ENCODE results near the gene CERS4. TPM values are rescaled to one million over a fixed set of nuclear protein-coding genes. Genes with fewer than 3 reads are reported as not detected.

CERS4 gene
- total and polyA plus RNA-seq, 10 of the 15 experiments (the other 5 are each of a cell fraction or from before 2014, with no cell fraction given) = 0.34 to 62.1 (median 20.7) TPM

GRCh38 chr19:8168537-8168936 lies 40.6 kb upstream of the CERS4 start:
- RAD21 ChIA-PET (ENCODE audit: unreplicated experiment) = no interaction called here
- Histone ChIP-seq H3K36me3 (ENCODE audit: control insufficient read depth in 2 of 2, insufficient read depth in 2 of 2, low read length in 1 of 2) (no peaks in the 10 kb centered on the region), H3K4me2 (ENCODE audit: control insufficient read depth, insufficient read depth) (no peak overlapping the region), H4K20me1 (ENCODE audit: control insufficient read depth, insufficient read depth) (no peaks in the 10 kb centered on the region), H3K27ac (ENCODE audit: control insufficient read depth, insufficient read depth) (no peak overlapping the region), H3K9ac (ENCODE audit: control insufficient read depth, insufficient read depth, low read length) (no peak overlapping the region), H3K4me1 (ENCODE audit: control insufficient read depth, insufficient read depth, low read length) (no peaks in the 10 kb centered on the region), H2AFZ (ENCODE audit: control insufficient read depth, low read depth, low read length) (no peak overlapping the region), H3K79me2 (ENCODE audit: control insufficient read depth, insufficient read depth, low read length) (no peaks in the 10 kb centered on the region), H3K9me3 (replicated peaks; ENCODE audit: control insufficient read depth, insufficient read depth, low read length) (no peaks in the 10 kb centered on the region), H3K4me3 (no peak overlapping the region), H3K27me3 (replicated peaks in 1 of 2; ENCODE audit: control insufficient read depth in 2 of 2, insufficient read depth in 2 of 2, low read length in 1 of 2) (no peaks in the 10 kb centered on the region)
- ATAC-seq = no peak
- intact Hi-C loops (cut with micrococcal nuclease; ENCODE audit: unreplicated experiment) = no loop called here
- WGBS (ENCODE audit: insufficient coverage, insufficient replicate concordance, low lambda C conversion rate, missing lambda C conversion rate) = 80% methylated on average over 6 of the region's 7 CpGs
- POLR2A ChIA-PET = no interaction called here
- no peak for DNase-seq (ENCODE audit: low read depth, low spot score)
- no TSS peak for BruUV-seq (replicated peaks)
- TF ChIP-seq EGR1 (IDR thresholded peaks at IDR 0.05; ENCODE audit: borderline replicate concordance in 1 of 2, low read depth in 2 of 2, low read length in 2 of 2) = no peak
- TF ChIP-seq NBN (IDR thresholded peaks at IDR 0.05) = no peak
- TF ChIP-seq BCL11A (IDR thresholded peaks at IDR 0.05; ENCODE audit: low read depth, low read length) = no peak
- TF ChIP-seq ZNF687 (IDR thresholded peaks at IDR 0.05) = no peak
- TF ChIP-seq SRF (IDR thresholded peaks at IDR 0.05; ENCODE audit: low read depth in 2 of 2, low read length in 2 of 2) = no peak
- TF ChIP-seq YY1 (IDR thresholded peaks at IDR 0.05; ENCODE audit: low read depth, low read length) = no peak
- TF ChIP-seq RCOR1 (conservative IDR thresholded peaks at IDR 0.05; ENCODE audit: low read depth, low read length) = no peak
- TF ChIP-seq SKIL (IDR thresholded peaks at IDR 0.05; ENCODE audit: low read depth, poor library complexity, severe bottlenecking) = no peak
- TF ChIP-seq USF1 (IDR thresholded peaks at IDR 0.05; ENCODE audit: borderline replicate concordance, extremely low read length, insufficient read depth, low read depth, low read length) = no peak
- no peak for TF ChIP-seq IKZF1 (conservative IDR thresholded peaks at IDR 0.05)
- no peak for TF ChIP-seq KDM1A (IDR thresholded peaks at IDR 0.05; ENCODE audit: borderline replicate concordance)
- no peak for TF ChIP-seq MEF2A (IDR thresholded peaks at IDR 0.05; ENCODE audit: insufficient read depth, low read depth, low read length)
- TF ChIP-seq SUPT20H (IDR thresholded peaks at IDR 0.05; ENCODE audit: borderline replicate concordance, control insufficient read depth, low read depth, low read length) = no peak
- SMC1A ChIA-PET (ENCODE audit: uncharacterized antibody, unreplicated experiment) = no interaction called here
- CTCF ChIA-PET = no interaction called here
- no peak for FAIRE-seq
- in situ Hi-C loops (cut with MboI) = no loop called here
